ENCODE measurements around the gene RPRD2.

Gene RPRD2

DNA sequence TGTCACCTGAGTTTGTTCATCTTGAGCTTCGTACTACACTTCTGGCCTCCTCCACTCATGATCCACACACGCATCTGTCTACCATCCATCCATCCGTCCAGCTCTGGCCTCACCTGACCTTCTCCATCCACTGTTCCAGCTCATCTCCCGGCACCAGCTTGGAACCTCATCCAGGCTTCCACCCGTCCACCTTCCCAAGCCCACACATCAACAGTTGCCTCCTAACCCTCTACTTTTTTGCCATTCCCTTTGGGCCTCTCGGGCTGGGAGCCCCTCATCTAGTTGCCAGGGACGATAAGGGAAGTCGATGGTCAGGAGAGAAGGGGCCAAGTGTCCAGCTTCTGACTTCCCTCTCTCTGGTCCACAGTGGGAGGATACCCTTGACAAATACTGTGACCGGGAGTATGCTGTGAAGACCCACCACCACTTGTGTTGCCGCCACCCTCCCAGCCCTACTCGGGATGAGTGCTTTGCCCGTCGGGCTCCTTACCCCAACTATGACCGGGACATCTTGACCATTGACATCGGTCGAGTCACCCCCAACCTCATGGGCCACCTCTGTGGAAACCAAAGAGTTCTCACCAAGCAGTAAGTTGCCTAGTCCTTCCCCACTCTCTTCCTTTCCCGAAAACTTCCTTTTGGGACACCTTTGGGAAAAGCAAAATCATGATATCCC is 148.2 kb downstream of the RPRD2 start:
- DNase-seq (ENCODE audit: insufficient read length, low spot score) (no peak), FAIRE-seq (no peak)

DNA sequence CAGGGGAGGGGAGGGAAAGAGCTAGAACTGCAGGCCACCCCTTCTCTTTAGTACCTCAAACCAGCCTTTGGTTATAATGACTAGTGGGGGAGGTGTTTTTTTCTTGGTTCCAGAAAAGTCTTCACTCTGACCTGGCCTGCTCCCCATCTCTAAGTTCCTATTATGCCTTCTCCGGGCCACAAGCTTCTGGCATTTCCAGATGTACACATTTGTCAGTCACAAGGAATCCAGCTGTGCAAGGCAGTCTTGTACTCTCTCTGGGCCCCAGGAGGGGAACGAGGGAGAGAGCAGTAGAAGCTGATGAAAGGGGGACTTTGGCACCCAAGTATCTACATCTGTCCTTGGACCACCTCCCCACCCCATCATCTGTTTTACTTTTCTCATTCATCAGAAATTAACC is 148.9 kb downstream of the RPRD2 start:
- DNase-seq (ENCODE audit: insufficient read length, low spot score), result no peak
- FAIRE-seq, result no peak

DNA sequence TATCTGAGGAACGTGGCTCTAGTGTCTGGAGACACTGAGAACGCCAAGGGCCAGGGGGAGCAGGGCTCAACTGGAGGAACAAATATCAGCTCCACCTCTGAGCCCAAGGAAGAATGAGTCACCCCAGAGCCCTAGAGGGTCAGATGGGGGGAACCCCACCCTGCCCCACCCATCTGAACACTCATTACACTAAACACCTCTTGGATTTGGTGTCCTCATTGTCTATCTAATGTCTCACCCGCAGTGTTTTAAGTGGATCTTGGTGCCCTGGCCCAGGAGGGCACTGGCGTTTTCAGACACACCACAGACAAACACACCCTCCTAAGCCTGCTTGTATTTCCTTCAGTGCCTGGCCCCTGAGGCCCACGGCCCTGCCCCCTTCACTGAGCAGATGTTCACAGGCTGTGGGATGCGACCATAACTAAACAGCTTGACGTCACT is 149.4 kb downstream of the RPRD2 start:
- no peak for FAIRE-seq

GRCh38 chr1:150514260-150514659 is 150.3 kb downstream of the RPRD2 start:
- DNase-seq (ENCODE audit: insufficient read length, low spot score) (no peak), FAIRE-seq (no peak)

More for the DNA sequence above, 149.4 kb downstream of the RPRD2 start:
- no peak for DNase-seq (ENCODE audit: insufficient read length, low spot score)

DNA sequence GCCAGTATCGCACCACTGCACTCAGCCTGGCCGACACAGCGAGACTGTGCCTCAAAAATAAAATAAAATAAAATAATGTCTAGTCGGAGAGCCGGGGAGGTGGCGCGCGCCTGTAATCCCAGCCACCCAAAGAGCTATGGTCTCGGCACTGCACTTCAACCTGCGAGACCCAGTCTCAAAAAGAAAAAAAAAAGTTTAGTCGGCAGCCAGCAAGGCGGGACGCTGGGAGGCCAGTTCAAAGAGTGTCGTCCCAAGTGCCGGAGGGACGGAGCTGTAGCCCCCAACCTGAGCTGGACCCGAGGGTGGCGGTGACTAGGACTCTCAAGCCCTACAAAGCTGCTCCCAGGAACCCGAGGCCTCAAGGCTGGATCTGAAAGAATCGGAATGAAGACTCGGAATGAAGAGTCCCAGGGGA is 151.0 kb downstream of the RPRD2 start:
- FAIRE-seq, result no peak
- no peak for DNase-seq (ENCODE audit: insufficient read length, low spot score)

GRCh38 chr1:150515328-150516049 is 151.5 kb downstream of the RPRD2 start, which contains the start of gene FALEC:
Gene FALEC (plus strand): TSS chr1:150515752.
- DNase-seq (ENCODE audit: insufficient read length, low spot score), result peak; percentile 96
- peak; percentile 79 for FAIRE-seq

DNA sequence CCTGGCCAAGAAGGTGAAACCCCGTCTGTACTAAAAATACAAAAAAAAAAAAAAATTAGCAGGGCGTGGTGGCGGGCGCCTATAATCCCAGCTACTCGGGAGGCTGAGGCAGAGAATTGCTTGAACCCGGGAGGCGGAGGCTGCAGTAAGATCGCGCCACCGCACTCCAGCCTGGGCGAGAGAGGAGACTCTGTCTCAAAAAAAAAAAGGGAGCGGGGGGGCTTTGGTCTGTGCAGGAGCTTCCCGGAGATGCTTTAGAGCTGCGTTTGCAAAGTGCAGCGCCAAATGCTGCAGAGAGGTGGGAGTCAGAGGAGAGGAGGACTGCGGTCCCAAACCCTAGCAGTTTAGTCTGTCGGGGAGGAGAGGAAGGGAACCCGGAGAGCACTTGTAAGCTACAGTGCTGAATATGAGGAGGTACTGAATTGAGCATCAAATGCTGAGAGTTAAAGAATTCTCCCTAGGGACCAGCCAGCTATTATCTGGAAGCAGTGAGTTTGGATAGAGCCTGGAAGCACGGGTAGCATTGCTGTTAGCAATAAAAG is 152.2 kb downstream of the RPRD2 start:
- FAIRE-seq, result no peak
- no peak for DNase-seq (ENCODE audit: insufficient read length, low spot score)

- no peak for FAIRE-seq
- no peak for DNase-seq (ENCODE audit: insufficient read length, low spot score)
Observed at GRCh38 chr1:150516616-150517015, 152.7 kb downstream of the RPRD2 start.

DNA sequence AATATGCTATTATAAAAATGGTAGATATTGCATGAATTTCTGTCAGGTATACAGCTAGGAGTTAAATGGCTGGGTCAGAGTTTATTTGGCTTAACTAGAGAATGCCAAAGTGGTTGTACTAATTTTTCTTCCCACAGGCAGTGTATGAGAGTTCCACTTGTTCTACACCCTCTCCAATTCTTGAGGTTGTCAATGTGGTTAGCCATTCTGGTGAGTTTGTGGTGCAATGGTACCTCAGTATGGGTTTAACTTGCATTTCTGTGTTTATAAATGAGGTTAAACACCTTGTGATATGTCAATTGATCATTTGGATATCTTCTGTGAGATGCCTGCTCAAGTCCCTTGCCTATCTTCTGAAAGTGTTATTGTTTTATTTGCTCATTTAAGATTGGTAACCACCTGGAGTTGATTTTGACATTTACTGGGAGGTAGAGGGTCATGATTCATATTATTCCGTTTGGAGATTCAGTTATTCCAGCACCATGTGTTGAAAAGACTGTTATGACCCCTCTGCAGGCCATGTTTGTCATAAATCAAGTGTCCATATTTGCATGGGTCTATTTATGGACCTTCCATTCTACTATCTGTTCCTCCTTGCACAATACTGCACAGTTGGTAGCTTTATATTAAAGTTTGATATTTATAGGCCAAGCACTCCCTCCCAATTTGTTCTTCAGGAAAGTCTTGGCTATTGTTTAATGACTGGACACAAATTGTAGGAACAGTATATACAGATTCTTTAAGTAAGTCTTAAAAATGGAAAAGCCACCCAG is 157.4 kb downstream of the RPRD2 start:
- FAIRE-seq (no peak), DNase-seq (ENCODE audit: insufficient read length, low spot score) (no peak)

- no peak for FAIRE-seq
Observed at GRCh38 chr1:150525348-150525747, 161.4 kb downstream of the RPRD2 start.

More at GRCh38 chr1:150525348-150525747, 161.4 kb downstream of the RPRD2 start:
- no peak for DNase-seq (ENCODE audit: insufficient read length, low spot score)

Measured in GM19239 (cell line).